Neural crest cell (in vitro differentiated cells): Measurements from ENCODE around the gene ATP6V0A1. TPM values are rescaled to one million over a fixed set of nuclear protein-coding genes. Genes with fewer than 3 reads are reported as not detected.

Experiments used
- DNase-seq: peaks from one replicate; pipeline ENCODE4 v3.0.0; 2021; ENCODE audit warnings: low read depth, mixed read lengths, low spot score
- H3K27ac Mint-ChIP-seq: one replicate; pipeline ENCODE4 v1.8.0; 2021; ENCODE audit warnings: mild to moderate bottlenecking, mixed read lengths; ENCODE audit not compliant: unreplicated experiment
- H3K27me3 Mint-ChIP-seq: 2 replicates; pipeline ENCODE4 v1.8.0; 2021; ENCODE audit warnings: low read depth, mild to moderate bottlenecking, mixed read lengths
- H3K36me3 Mint-ChIP-seq: 2 replicates; pipeline ENCODE4 v1.8.0; 2021; ENCODE audit warnings: low read depth, mild to moderate bottlenecking, mixed read lengths
- H3K4me1 Mint-ChIP-seq: 2 replicates; pipeline ENCODE4 v1.8.0; 2021; ENCODE audit warnings: mixed read lengths
- H3K4me3 Mint-ChIP-seq: one replicate; pipeline ENCODE4 v1.8.0; 2021; ENCODE audit warnings: mild to moderate bottlenecking, mixed read lengths
- H3K9me3 Mint-ChIP-seq: 2 replicates; pipeline ENCODE4 v1.8.0; 2021; ENCODE audit warnings: mixed read lengths
- total RNA-seq: library from RNA; stranded (reverse); gene quantifications from 2 replicates; pipeline ENCODE4 v1.2.1, GENCODE V29; 2021
- TF ChIP-seq, protein P1 (sequence below): fragments of 200-600 bp; sonication (generic); conservative IDR thresholded peaks from 2 replicates; pipeline ENCODE4 v1.5.0; 2021; ENCODE audit warnings: antibody characterized with exemption, mild to moderate bottlenecking

ATP6V0A1 gene
- total RNA-seq, 1 donor from 2014 or later = 59.4 TPM

DNA sequence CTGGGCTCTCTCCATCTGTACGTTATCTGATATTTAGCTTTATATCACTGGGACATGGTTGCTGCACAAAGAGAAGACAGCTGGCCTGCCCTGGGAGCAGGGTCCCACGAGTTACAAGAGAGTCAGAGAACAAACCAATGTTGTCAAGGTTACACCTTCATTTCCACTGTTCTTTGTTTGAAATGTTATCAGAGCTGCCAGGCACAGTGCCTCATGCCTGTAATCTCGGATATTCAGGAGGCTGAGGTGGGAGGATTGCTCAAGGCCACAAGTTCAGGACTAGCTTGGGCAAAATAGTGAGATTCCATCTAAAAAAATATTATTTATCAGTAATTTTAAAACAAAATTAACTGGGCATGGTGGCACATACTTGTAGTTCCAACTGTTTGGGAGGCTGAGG lies 34.6 kb downstream of the ATP6V0A1 start:
- H3K27me3 Mint-ChIP-seq = no peaks in the 10 kb centered on the region
- peaks cover 18% of the 10 kb centered on the region for H3K36me3 Mint-ChIP-seq
- no peaks in the 10 kb centered on the region for H3K4me1 Mint-ChIP-seq
- peak overlapping the region; percentile 89 for H3K27ac Mint-ChIP-seq
- TF ChIP-seq, protein P1, sequence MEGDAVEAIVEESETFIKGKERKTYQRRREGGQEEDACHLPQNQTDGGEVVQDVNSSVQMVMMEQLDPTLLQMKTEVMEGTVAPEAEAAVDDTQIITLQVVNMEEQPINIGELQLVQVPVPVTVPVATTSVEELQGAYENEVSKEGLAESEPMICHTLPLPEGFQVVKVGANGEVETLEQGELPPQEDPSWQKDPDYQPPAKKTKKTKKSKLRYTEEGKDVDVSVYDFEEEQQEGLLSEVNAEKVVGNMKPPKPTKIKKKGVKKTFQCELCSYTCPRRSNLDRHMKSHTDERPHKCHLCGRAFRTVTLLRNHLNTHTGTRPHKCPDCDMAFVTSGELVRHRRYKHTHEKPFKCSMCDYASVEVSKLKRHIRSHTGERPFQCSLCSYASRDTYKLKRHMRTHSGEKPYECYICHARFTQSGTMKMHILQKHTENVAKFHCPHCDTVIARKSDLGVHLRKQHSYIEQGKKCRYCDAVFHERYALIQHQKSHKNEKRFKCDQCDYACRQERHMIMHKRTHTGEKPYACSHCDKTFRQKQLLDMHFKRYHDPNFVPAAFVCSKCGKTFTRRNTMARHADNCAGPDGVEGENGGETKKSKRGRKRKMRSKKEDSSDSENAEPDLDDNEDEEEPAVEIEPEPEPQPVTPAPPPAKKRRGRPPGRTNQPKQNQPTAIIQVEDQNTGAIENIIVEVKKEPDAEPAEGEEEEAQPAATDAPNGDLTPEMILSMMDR = no peak
- no peak overlapping the region for H3K4me3 Mint-ChIP-seq
- no peaks in the 10 kb centered on the region for H3K9me3 Mint-ChIP-seq
- DNase-seq = no peak

DNA sequence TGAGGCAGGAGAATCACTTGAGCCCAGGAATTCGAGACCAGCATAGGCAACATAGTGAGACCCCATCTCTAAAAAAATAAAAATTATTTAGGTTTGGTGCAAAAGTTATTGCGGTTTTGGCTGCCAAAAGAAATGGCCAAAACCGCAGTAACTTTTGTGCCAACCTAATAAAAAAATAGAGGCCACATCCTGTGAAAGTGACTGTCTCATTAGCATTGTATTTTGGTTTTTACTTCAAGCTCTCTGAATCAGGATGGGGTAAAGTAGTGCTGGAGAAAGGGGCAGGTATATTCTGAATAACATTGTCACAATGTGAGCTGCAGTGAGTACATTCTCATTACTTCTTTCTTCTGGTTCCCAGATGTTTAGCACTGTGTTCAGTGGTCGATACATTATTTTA lies 36.0 kb downstream of the ATP6V0A1 start:
- TF ChIP-seq, protein P1 = no peak
- Mint-ChIP-seq H3K27me3 (no peaks in the 10 kb centered on the region), H3K9me3 (no peaks in the 10 kb centered on the region), H3K4me3 (no peak overlapping the region), H3K4me1 (no peaks in the 10 kb centered on the region), H3K36me3 (peaks cover 16% of the 10 kb centered on the region), H3K27ac (no peak overlapping the region)
- no peak for DNase-seq

DNA sequence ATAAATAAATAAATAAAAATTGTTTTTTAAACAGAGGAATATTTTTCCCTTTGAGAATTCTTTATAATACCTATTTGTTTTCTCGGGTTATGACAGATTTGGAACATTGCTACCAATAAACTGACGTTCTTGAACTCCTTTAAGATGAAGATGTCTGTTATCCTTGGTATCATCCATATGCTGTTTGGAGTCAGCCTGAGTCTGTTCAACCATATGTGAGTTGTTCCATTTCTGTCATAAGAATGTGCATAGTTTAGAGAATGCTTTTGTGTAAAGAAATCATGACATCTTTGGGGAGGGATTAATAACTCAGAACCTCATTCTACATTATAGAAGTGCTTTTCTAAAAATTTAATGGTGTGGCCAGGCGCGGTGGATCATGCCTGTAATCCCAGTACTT lies 40.1 kb downstream of the ATP6V0A1 start:
- Mint-ChIP-seq H3K36me3 (peaks cover 21% of the 10 kb centered on the region), H3K27ac (no peak overlapping the region), H3K4me3 (no peak overlapping the region), H3K4me1 (no peaks in the 10 kb centered on the region), H3K9me3 (no peaks in the 10 kb centered on the region), H3K27me3 (no peaks in the 10 kb centered on the region)
- TF ChIP-seq, protein P1 = no peak
- DNase-seq = no peak

DNA sequence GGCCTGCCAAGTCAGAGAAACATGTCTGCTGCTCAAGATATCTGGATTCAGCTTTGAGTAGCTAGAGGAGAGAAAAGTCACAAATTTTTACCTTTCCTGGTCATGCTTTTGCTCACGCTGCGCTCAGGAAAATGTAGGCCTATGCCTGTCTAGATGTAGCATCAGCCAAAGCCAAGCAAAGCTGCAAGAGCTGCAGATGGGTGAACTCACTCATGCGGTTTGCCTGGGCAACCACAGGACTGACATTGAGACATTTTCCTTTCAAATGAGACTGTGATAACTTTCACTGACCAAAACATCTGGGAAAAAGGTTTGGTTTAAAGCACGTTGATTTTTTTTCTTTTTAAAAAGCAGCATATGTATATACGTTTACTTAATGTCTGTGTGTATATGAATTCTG lies 43.4 kb downstream of the ATP6V0A1 start:
- DNase-seq = no peak
- Mint-ChIP-seq H3K9me3 (no peaks in the 10 kb centered on the region), H3K27me3 (no peaks in the 10 kb centered on the region), H3K27ac (no peak overlapping the region), H3K4me1 (peaks cover 12% of the 10 kb centered on the region), H3K36me3 (peaks cover 15% of the 10 kb centered on the region), H3K4me3 (no peak overlapping the region)
- TF ChIP-seq, protein P1 = no peak

DNA sequence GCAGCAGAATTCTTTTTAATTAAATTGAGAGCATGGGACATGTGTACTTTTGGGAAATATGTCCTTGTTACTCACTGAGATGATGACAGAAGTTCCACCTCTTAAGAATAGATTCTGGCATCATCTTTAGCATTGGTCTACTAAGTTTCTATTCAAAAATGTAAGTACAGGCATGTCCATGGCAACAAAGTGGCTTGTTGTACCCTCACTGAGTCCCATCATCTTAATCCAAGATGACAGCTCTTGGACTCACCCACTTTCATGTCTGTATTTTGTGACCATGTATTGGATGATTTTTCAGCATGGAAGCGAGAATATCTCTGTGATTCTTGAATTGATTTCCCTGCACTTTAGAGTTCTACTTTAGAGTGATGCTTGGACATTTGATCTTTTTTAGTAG lies 44.2 kb downstream of the ATP6V0A1 start:
- TF ChIP-seq, protein P1 = no peak
- no peaks in the 10 kb centered on the region for H3K27me3 Mint-ChIP-seq

DNA sequence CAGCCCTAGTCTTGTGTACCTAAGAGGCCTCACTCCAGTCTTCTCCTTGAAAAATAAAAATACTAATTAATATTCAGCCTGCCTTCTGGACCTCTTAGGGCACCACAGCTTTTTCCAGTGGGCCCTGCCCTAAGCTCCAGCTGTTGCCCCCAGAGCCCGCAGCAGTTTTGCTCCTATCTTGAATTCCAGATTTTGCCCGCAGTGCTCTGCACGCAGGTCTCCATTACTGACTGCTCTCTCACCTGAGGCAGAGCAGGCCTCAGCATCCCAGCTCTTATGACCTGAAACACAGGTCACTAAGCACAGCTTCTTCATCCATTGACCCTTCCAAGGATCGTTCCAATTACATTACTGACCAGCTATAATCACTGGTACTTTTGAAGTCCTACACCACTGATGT lies 49.0 kb downstream of the ATP6V0A1 start:
- TF ChIP-seq, protein P1 = no peak
- Mint-ChIP-seq H3K9me3 (no peaks in the 10 kb centered on the region), H3K4me3 (no peak overlapping the region), H3K36me3 (peaks cover 7% of the 10 kb centered on the region), H3K27me3 (no peaks in the 10 kb centered on the region), H3K27ac (peak overlapping the region; percentile 67), H3K4me1 (peaks cover 15% of the 10 kb centered on the region)
- DNase-seq = no peak

More for the DNA sequence above, 44.2 kb downstream of the ATP6V0A1 start:
- Mint-ChIP-seq H3K36me3 (peaks cover 18% of the 10 kb centered on the region), H3K4me1 (peaks cover 15% of the 10 kb centered on the region), H3K27ac (no peak overlapping the region), H3K4me3 (no peak overlapping the region), H3K9me3 (no peaks in the 10 kb centered on the region)
- no peak for DNase-seq
